ENCODE data around the gene ACTN3. TPM values are rescaled to one million over a fixed set of nuclear protein-coding genes. Genes with fewer than 3 reads are reported as not detected.

Gene ACTN3
- total RNA-seq, result not detected
- under 1 TPM; 0.01 to 0.04 TPM for polyA plus RNA-seq
- long read RNA-seq, donor 1, result 0 reads
- long read RNA-seq, donor 2, result 0 reads
- long read RNA-seq, donor 3, result 0 reads

DNA sequence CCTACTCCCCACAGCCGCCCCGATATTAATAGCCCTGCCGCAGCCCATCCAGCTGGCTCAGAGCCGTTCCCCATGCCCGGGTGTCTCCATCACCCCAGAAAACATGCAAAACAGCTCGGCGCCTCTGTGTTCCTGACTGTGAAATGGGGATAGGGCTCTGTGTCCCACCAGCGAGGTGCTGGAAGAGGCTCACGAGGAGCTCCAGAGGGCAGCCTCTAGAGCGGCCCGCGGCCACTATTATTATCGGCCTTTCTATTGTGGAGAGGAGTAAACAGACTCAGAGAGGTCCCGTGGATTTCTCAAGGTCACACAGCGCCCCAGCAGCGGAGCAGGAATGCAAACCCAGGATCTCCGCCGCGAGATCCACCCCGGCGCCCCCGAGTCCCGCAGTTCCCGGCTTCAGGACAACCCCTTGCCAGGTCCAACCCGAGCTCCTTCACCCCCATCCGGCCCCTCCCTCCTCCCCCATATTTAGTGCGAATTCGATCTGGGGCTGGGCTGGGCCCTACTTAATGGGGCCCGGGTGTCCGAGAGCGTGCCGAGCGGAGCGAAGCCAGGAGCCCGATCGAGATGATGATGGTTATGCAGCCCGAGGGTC is at the start of gene ACTN3:
TSS of gene ACTN3 (plus strand) at position 536 of the 598 bp plus-strand sequence. CDS start at position 571, 35 bp downstream.
- Histone ChIP-seq H3K27me3 (no peaks in the 10 kb centered on the region), H3K36me3 (peaks cover 0 to 15% (median 10%) of the 10 kb centered on the region in 9 donors), H3K4me1 (peaks cover 2 to 40% (median 22%) of the 10 kb centered on the region in 12 donors), H3K4me3 (peak within 1 kb of the TSS; percentile 67 to 98 (median 83)), H3K27ac (peak within 1 kb of the TSS in 9 of 12 donors; percentile 61 to 85 (median 71)), H3K9me3 (no peaks in the 10 kb centered on the region)
- DNase-seq (peak in 3 of 5 donors; percentile 40 to 56 (median 46)), ATAC-seq (peak in 1 of 4 donors; percentile 28)
- 3 to 5% (median 3%) methylated on average over 29 to 37 of the region's 37 CpGs for WGBS, 4 donors
- TF ChIP-seq, protein P1, sequence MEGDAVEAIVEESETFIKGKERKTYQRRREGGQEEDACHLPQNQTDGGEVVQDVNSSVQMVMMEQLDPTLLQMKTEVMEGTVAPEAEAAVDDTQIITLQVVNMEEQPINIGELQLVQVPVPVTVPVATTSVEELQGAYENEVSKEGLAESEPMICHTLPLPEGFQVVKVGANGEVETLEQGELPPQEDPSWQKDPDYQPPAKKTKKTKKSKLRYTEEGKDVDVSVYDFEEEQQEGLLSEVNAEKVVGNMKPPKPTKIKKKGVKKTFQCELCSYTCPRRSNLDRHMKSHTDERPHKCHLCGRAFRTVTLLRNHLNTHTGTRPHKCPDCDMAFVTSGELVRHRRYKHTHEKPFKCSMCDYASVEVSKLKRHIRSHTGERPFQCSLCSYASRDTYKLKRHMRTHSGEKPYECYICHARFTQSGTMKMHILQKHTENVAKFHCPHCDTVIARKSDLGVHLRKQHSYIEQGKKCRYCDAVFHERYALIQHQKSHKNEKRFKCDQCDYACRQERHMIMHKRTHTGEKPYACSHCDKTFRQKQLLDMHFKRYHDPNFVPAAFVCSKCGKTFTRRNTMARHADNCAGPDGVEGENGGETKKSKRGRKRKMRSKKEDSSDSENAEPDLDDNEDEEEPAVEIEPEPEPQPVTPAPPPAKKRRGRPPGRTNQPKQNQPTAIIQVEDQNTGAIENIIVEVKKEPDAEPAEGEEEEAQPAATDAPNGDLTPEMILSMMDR (IDR thresholded peaks at IDR 0.05), result no peak
- intact Hi-C loops (cut with DNase I), result no loop called here

DNA sequence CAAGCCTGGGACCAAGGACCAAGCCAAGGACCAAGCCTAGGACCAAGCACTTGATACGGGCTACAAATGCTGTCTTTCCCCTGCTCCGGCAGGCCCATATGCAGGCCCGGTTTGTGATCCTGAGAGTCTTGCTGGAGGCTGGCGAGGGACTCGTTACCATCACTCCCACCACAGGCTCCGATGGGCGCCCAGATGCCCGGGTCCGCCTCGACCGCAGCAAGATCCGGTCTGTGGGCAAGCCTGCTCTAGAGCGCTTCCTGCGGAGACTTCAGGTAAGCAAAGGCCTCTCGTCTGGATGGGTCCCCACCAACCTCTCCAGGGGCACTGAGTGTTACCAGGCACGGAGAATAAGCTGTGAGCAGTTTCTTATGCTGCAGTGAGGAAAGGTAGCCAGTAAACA is 49.5 kb upstream of the ACTN3 start:
- 81 to 98% (median 96%) methylated on average over 5 to 16 of the region's 16 CpGs for WGBS, 4 donors
- Histone ChIP-seq H3K27ac (no peak overlapping the region), H3K4me3 (no peak overlapping the region), H3K27me3 (no peaks in the 10 kb centered on the region), H3K9me3 (no peaks in the 10 kb centered on the region), H3K36me3 (peaks cover 0 to 75% (median 40%) of the 10 kb centered on the region in 9 donors), H3K4me1 (no peaks in the 10 kb centered on the region)
- intact Hi-C loops (cut with DNase I), result no loop called here
- TF ChIP-seq, protein P1 (IDR thresholded peaks at IDR 0.05), result no peak
- no peak for TF ChIP-seq POLR2A (IDR thresholded peaks at IDR 0.05)
- ATAC-seq (no peak), DNase-seq (peak in 1 of 5 donors; percentile 16)

DNA sequence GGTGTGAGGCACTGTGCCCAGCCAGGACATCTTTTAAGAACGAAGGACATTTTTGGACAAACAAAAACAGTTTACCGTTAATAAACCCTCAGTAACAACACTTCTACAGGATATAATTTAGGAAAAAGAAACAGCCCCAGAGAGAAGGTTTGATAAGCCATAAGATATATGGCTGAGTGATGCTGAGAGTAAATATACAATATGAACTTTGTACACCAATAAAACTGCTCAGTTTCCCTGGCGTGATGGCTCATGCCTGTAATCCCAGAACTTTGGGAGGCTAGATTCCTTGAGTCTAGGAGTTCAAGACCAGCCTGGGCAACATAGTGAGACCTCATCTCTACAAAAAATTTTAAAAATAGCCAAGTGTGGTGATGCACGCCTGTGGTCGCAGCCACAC is 48.2 kb upstream of the ACTN3 start:
- 94 to 97% (median 95%) methylated on average over 5 of the region's 5 CpGs for WGBS, 4 donors
- Histone ChIP-seq H3K36me3 (peaks cover 0 to 70% (median 32%) of the 10 kb centered on the region in 9 donors), H3K27me3 (no peaks in the 10 kb centered on the region), H3K27ac (no peak overlapping the region), H3K9me3 (no peaks in the 10 kb centered on the region), H3K4me3 (no peak overlapping the region), H3K4me1 (no peaks in the 10 kb centered on the region)
- intact Hi-C loops (cut with DNase I), result no loop called here
- DNase-seq (no peak), ATAC-seq (no peak)
- TF ChIP-seq, protein P1 (IDR thresholded peaks at IDR 0.05), result no peak
- TF ChIP-seq POLR2A (IDR thresholded peaks at IDR 0.05), result no peak

DNA sequence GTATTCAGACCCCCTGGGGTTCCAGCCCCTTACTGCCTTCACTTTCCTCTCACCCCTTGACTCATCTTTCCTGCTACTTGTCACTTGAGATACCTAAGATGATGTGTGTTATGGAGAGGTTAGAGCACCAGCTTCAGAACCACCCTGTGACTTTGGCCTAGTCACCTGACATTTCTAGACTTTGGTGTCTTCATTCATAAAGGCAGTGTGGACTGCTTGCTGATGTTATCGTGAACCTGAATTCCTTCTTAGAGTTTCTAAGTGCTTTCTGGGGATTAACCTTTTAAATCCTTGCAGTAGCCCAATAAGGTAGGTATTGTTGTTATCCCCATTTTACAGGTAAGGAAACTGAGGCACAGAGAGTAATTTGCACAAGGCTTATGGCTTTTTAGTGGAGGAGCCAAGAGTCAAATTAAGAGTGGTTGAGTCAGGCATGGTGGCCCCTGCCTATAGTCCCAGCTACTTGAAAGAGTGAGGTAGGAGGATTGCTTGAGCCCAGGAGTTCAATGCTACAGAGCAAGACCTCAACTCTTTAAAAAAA is 41.4 kb upstream of the ACTN3 start:
- DNase-seq (no peak), ATAC-seq (no peak)
- Histone ChIP-seq H3K27me3 (no peaks in the 10 kb centered on the region), H3K9me3 (no peaks in the 10 kb centered on the region), H3K36me3 (peaks cover 0 to 32% (median 6%) of the 10 kb centered on the region in 9 donors), H3K4me1 (peaks cover 0 to 8% (median 3%) of the 10 kb centered on the region in 12 donors), H3K4me3 (no peak overlapping the region), H3K27ac (no peak overlapping the region)
- 43 to 94% (median 89%) methylated on average over 1 of the region's 1 CpG for WGBS, 4 donors
- TF ChIP-seq POLR2A (IDR thresholded peaks at IDR 0.05), result no peak
- TF ChIP-seq, protein P1 (IDR thresholded peaks at IDR 0.05), result no peak
- intact Hi-C loops (cut with DNase I), result no loop called here

All from heart left ventricle (tissue), 16 donors.